Fibroblast of the aortic adventitia (primary cell): Measurements from ENCODE around the gene NNMT. TPM values are rescaled to one million over a fixed set of nuclear protein-coding genes. Genes with fewer than 3 reads are reported as not detected.

Source experiments
- DNase-seq: peaks from one replicate; pipeline ENCODE4 v3.0.0-alpha.2; 2010; ENCODE audit warnings: low read depth
- H3K4me3 ChIP-seq: 2 replicates; pipeline ENCODE4 v1.5.1; 2011; ENCODE audit warnings: low read depth, mild to moderate bottlenecking, control low read depth, low read length, moderate library complexity
- total RNA-seq: library from RNA; depleted of rRNA; stranded (reverse); fragments of >200 nt; gene quantifications from 2 replicates; pipeline ENCODE4 v1.2.3, GENCODE V29; 2012; ENCODE audit warnings: low replicate concordance
- TF ChIP-seq, protein P1 (sequence below): IDR thresholded peaks from 2 replicates; pipeline ENCODE4 v1.5.1; 2011; ENCODE audit warnings: mild to moderate bottlenecking, low read length, control low read depth, inconsistent platforms; ENCODE audit not compliant: insufficient read depth

The NNMT gene
- total RNA-seq, 1 donor, result 178 TPM

DNA sequence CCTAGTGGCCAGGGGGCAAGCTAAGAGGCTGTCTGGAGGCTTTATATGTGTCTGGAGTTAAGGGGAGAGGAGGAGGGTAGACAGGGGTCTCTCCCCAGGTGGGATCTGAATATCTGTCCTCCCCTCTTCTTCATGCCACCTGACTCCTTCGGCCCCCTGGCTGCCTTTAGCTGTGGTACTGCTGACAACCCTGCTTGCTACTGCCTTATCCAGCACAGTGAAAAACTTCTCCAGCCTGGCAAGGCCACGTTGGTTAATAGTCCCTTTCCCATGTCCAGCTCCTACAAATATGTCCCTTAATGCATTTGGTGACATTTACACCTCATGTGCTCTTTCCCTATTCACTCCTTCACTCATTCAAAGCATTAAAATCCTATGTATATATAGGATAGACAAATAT, 42.4 kb upstream of the NNMT start:
- TF ChIP-seq, protein P1, sequence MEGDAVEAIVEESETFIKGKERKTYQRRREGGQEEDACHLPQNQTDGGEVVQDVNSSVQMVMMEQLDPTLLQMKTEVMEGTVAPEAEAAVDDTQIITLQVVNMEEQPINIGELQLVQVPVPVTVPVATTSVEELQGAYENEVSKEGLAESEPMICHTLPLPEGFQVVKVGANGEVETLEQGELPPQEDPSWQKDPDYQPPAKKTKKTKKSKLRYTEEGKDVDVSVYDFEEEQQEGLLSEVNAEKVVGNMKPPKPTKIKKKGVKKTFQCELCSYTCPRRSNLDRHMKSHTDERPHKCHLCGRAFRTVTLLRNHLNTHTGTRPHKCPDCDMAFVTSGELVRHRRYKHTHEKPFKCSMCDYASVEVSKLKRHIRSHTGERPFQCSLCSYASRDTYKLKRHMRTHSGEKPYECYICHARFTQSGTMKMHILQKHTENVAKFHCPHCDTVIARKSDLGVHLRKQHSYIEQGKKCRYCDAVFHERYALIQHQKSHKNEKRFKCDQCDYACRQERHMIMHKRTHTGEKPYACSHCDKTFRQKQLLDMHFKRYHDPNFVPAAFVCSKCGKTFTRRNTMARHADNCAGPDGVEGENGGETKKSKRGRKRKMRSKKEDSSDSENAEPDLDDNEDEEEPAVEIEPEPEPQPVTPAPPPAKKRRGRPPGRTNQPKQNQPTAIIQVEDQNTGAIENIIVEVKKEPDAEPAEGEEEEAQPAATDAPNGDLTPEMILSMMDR, result no peak
- no peak for DNase-seq

DNA sequence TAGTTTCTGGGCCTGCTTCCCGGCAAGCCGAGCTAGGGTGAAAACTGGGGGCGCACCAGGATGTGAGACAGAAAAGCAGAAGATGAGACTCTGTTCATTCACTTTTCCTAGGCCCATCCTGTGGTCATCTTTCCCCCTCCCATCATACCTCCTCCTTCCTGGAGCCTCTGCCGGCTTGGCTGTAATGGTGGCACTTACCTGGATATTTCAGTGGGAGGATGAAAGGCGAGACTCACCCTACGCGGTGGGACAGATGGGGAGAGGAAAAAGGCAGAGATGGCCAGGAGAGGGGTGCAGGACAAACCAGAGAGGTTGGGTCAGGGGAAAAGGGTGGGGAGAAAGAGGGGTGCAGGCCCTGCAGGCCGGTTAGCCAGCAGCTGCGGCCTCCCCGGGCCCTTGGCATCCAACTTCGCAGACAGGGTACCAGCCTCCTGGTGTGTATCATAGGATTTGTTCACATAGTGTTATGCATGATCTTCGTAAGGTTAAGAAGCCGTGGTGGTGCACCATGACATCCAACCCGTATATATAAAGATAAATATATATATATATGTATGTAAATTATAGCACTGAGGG, 41.5 kb upstream of the NNMT start:
- TF ChIP-seq, protein P1, result no peak
- no peak for DNase-seq
- no peak overlapping the region for H3K4me3 ChIP-seq

More for the DNA sequence above, 42.4 kb upstream of the NNMT start:
- no peak overlapping the region for H3K4me3 ChIP-seq

DNA sequence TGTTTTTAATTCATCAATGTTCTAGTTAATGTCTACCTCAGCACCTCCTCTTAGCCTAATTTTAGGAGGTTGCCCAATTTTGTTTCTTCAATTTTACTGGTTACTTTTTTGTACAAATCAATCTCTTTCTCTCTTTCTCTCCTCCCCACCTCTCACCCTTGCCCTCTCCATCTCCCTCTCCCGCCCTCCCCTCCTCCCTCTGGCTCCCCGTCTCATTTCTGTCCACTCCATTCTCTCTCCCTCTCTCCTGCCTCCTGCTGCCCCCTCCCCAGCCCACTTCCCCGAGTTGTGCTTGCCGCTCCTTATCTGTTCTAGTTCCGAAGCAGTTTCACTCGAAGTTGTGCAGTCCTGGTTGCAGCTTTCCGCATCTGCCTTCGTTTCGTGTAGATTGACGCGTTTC, 40.9 kb upstream of the NNMT start:
- no peak for DNase-seq
- H3K4me3 ChIP-seq, result no peak overlapping the region
- TF ChIP-seq, protein P1, result no peak

DNA sequence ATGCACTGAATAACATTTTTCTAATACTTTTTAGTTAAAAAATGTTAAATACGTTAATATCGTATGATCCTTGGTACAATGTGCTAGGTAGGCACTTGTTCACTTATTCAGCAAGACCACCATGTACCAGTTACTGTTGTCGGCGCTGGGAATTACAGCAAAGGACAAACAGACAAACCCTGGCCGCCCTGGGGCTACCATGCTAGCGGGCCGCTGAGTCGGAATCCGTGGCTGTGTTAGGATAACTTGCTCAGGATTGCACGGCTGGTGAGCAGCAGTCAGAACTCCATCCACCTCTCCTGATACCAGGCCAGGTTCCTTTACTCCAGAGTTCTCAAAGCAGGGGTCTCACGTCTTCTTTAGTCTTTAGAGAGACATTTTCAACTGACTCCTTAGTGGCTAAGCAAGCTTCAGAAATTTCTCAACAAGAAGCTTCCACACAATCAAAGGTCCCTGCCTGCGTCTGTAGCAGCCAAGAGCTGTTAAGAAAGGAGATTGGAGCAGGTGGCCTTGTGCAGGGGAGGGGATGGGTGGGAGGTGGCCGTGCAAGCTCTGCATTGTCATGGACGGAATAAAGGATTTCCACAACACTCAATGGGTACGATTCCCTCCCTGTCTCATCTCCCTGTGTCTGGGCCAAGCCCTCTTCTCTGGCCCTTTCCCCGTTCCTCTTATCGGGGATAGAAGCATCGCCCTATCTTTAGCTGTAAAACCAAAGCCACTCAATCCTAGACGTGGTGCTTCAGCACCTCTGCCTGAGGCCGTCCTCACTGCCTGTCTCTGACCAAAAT, 39.8 kb upstream of the NNMT start:
- no peak for DNase-seq
- no peak overlapping the region for H3K4me3 ChIP-seq
- TF ChIP-seq, protein P1, result no peak

DNA sequence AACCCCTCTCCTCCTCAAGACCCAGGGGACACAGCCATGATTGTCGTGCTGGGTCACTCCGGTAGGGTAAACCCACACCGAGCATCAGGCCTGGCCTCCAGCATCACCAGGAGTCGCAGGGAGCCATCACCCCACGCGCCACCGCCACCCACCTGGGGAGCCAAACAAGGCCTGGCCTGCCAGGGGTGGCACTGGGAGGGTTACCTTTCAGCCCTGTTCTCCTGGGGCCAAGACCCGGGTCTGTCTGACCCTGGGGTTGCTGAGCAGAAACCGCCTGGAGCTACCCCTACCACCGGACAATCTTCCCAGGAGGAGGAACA, 39.3 kb upstream of the NNMT start:
- no peak for DNase-seq
- H3K4me3 ChIP-seq, result no peak overlapping the region
- TF ChIP-seq, protein P1, result no peak

DNA sequence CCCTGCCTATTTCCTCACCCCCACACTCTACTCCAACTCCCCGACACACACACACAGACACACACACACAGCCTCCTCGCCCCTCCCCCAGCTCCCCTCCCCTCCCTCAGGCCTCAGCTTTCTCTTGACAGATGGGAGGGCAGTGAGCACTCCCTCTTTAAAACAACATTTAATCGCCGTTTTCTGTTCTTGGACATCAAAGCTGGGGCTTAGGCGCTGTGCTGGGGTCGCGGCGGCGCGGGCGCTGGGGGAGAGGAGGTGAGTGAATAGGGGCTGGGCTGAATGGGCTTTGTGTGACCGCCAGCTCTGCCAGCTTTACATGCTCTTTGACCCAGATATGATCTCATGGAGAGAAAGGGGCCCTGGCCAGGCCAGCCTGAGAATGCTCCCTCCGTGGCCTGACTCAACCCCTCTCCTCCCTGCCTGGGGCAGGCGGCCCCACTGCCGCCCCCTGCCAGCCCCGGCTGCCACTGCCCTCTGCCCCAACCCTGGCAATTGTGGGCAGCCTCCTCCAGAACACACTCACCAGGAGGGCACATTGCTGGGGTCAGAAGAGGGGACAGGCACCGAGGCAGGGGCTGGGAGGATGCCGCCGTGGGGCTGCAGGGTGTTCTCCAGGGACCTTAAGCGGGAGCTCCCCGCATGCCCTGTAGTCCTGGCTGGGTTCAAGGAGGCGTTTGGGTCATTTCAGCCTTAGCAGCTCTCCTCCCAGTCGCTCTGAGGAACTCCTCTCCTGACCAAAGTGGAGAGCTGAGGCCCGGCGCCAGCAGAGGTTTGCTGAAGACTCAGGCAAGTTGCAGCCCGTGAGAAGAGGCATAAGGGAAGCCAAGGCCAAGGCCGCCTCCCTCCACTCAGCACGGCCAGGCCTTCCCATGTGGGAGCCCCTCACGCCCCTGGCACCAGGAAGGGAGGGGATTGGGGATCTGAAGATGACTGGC, 38.3 kb upstream of the NNMT start:
- DNase-seq, result no peak
- TF ChIP-seq, protein P1, result peak; percentile 29
- H3K4me3 ChIP-seq, result no peak overlapping the region
